ES-I3 (cell line): ENCODE results near the gene SENP1.

Experiments
- H3K36me3 ChIP-seq: 2 replicates; pipeline ENCODE4 v1.6.1; 2013; ENCODE audit warnings: mild to moderate bottlenecking, low read length, control low read depth, moderate library complexity; ENCODE audit not compliant: insufficient read depth
- H3K4me1 ChIP-seq: 2 replicates; pipeline ENCODE4 v1.6.1; 2013; ENCODE audit warnings: mild to moderate bottlenecking, control low read depth, low read length; ENCODE audit not compliant: insufficient read depth
- H3K9ac ChIP-seq: 2 replicates; pipeline ENCODE4 v1.6.1; 2013; ENCODE audit warnings: low read depth, mild to moderate bottlenecking, low read length, moderate library complexity
- H3K9me3 ChIP-seq: 2 replicates; pipeline ENCODE4 v1.6.1; 2013; ENCODE audit warnings: mild to moderate bottlenecking, low read length, moderate library complexity; ENCODE audit not compliant: control insufficient read depth, insufficient read depth

Gene SENP1

GRCh38 chr12:48018618-48018995, 87.3 kb downstream of the SENP1 start:
- no peaks in the 10 kb centered on the region for H3K9me3 ChIP-seq
- H3K36me3 ChIP-seq: no peaks in the 10 kb centered on the region
- H3K9ac ChIP-seq: no peak overlapping the region
- peaks cover 11% of the 10 kb centered on the region for H3K4me1 ChIP-seq

- H3K4me1 ChIP-seq: peaks cover 7% of the 10 kb centered on the region
- no peaks in the 10 kb centered on the region for H3K36me3 ChIP-seq
- H3K9ac ChIP-seq: no peak overlapping the region
- no peaks in the 10 kb centered on the region for H3K9me3 ChIP-seq
These were observed 87.8 kb downstream of the SENP1 start for GRCh38 chr12:48017921-48018617.

GRCh38 chr12:48017496-48017895, 88.4 kb downstream of the SENP1 start:
- Histone ChIP-seq H3K4me1 (0 out of 2 replicates have a peak, but pooled peaks cover 1% of the 10 kb centered on the region), H3K36me3 (no peaks in the 10 kb centered on the region), H3K9ac (no peak overlapping the region), H3K9me3 (no peaks in the 10 kb centered on the region)

GRCh38 chr12:48016373-48017020, 89.4 kb downstream of the SENP1 start:
- H3K9me3 ChIP-seq: no peaks in the 10 kb centered on the region
- no peaks in the 10 kb centered on the region for H3K4me1 ChIP-seq
- H3K36me3 ChIP-seq: no peaks in the 10 kb centered on the region
- H3K9ac ChIP-seq: no peak overlapping the region

- no peaks in the 10 kb centered on the region for H3K9me3 ChIP-seq
- no peak overlapping the region for H3K9ac ChIP-seq
- no peaks in the 10 kb centered on the region for H3K36me3 ChIP-seq
- H3K4me1 ChIP-seq: no peaks in the 10 kb centered on the region
These were observed 89.9 kb downstream of the SENP1 start for GRCh38 chr12:48015954-48016353.

GRCh38 chr12:48015129-48015528, 90.8 kb downstream of the SENP1 start:
- Histone ChIP-seq H3K9ac (no peak overlapping the region), H3K9me3 (no peaks in the 10 kb centered on the region), H3K36me3 (no peaks in the 10 kb centered on the region), H3K4me1 (no peaks in the 10 kb centered on the region)

- H3K36me3 ChIP-seq: no peaks in the 10 kb centered on the region
- H3K9ac ChIP-seq: no peak overlapping the region
- no peaks in the 10 kb centered on the region for H3K4me1 ChIP-seq
- no peaks in the 10 kb centered on the region for H3K9me3 ChIP-seq
These were observed 92.6 kb downstream of the SENP1 start for GRCh38 chr12:48013287-48013686.

- Histone ChIP-seq H3K9me3 (no peaks in the 10 kb centered on the region), H3K4me1 (no peaks in the 10 kb centered on the region), H3K36me3 (no peaks in the 10 kb centered on the region), H3K9ac (no peak overlapping the region)
These were observed 93.8 kb downstream of the SENP1 start for GRCh38 chr12:48012070-48012469.

- Histone ChIP-seq H3K9ac (no peak overlapping the region), H3K36me3 (no peaks in the 10 kb centered on the region), H3K9me3 (no peaks in the 10 kb centered on the region), H3K4me1 (no peaks in the 10 kb centered on the region)
These were observed 95.4 kb downstream of the SENP1 start for GRCh38 chr12:48010366-48010970.

- no peaks in the 10 kb centered on the region for H3K36me3 ChIP-seq
- H3K9me3 ChIP-seq: no peaks in the 10 kb centered on the region
- H3K4me1 ChIP-seq: no peaks in the 10 kb centered on the region
- H3K9ac ChIP-seq: no peak overlapping the region
These were observed 96.4 kb downstream of the SENP1 start for GRCh38 chr12:48009471-48009870.

GRCh38 chr12:48008950-48009349, 96.9 kb downstream of the SENP1 start:
- Histone ChIP-seq H3K9me3 (no peaks in the 10 kb centered on the region), H3K9ac (no peak overlapping the region), H3K4me1 (no peaks in the 10 kb centered on the region), H3K36me3 (no peaks in the 10 kb centered on the region)

- no peaks in the 10 kb centered on the region for H3K4me1 ChIP-seq
- no peaks in the 10 kb centered on the region for H3K36me3 ChIP-seq
- no peaks in the 10 kb centered on the region for H3K9me3 ChIP-seq
- no peak overlapping the region for H3K9ac ChIP-seq
These were observed 97.5 kb downstream of the SENP1 start for GRCh38 chr12:48008349-48008748.

- H3K9me3 ChIP-seq: no peaks in the 10 kb centered on the region
- H3K36me3 ChIP-seq: no peaks in the 10 kb centered on the region
- H3K4me1 ChIP-seq: 0 out of 2 replicates have a peak, but pooled peaks cover 4% of the 10 kb centered on the region
- H3K9ac ChIP-seq: no peak overlapping the region
These were observed 98.7 kb downstream of the SENP1 start for GRCh38 chr12:48007206-48007605.

GRCh38 chr12:48005750-48006021, 100.2 kb downstream of the SENP1 start:
- Histone ChIP-seq H3K36me3 (no peaks in the 10 kb centered on the region), H3K4me1 (peaks cover 4% of the 10 kb centered on the region; the same call in 1 of the 2 replicates), H3K9ac (no peak overlapping the region), H3K9me3 (no peaks in the 10 kb centered on the region)
